HG03039 (cell line): ENCODE measurements around the gene SNX32.

Experiments
- ATAC-seq: cut with Tn5 transposase; IDR thresholded peaks from one replicate; pipeline ENCODE4 v1.9.1; 2021; ENCODE audit warnings: mild to moderate bottlenecking, moderate library complexity; ENCODE audit not compliant: unreplicated experiment

SNX32 gene

GRCh38 chr11:65796726-65797601, 36.8 kb upstream of the SNX32 start:
- no peak for ATAC-seq

GRCh38 chr11:65797711-65798110, 36.1 kb upstream of the SNX32 start:
- no peak for ATAC-seq

GRCh38 chr11:65798882-65799281, 34.9 kb upstream of the SNX32 start:
- no peak for ATAC-seq

- no peak for ATAC-seq
Measured at GRCh38 chr11:65801153-65801987, 32.4 kb upstream of the SNX32 start.

GRCh38 chr11:65802841-65803240, 30.9 kb upstream of the SNX32 start:
- no peak for ATAC-seq

GRCh38 chr11:65803797-65804492, 29.8 kb upstream of the SNX32 start:
- no peak for ATAC-seq

GRCh38 chr11:65806979-65807378, 26.8 kb upstream of the SNX32 start:
- ATAC-seq: no peak

- ATAC-seq: no peak
Measured at GRCh38 chr11:65808744-65809341, 24.9 kb upstream of the SNX32 start.

GRCh38 chr11:65809496-65809895, 24.3 kb upstream of the SNX32 start:
- ATAC-seq: no peak

GRCh38 chr11:65810046-65810868, 23.5 kb upstream of the SNX32 start:
- ATAC-seq: no peak

- ATAC-seq: no peak
Measured at GRCh38 chr11:65811764-65812475, 21.8 kb upstream of the SNX32 start.

- ATAC-seq: no peak
Measured at GRCh38 chr11:65814131-65814985, 19.4 kb upstream of the SNX32 start.

GRCh38 chr11:65814986-65815565, 18.7 kb upstream of the SNX32 start:
- no peak for ATAC-seq

GRCh38 chr11:65816696-65817095, 17.1 kb upstream of the SNX32 start:
- ATAC-seq: no peak

- no peak for ATAC-seq
Measured at GRCh38 chr11:65817312-65817834, 16.4 kb upstream of the SNX32 start.

- ATAC-seq: peak; percentile 74
Measured at GRCh38 chr11:65817835-65818680, 15.7 kb upstream of the SNX32 start.

- no peak for ATAC-seq
Measured at GRCh38 chr11:65821107-65821506, 12.7 kb upstream of the SNX32 start.
